ENCODE results near the gene COL9A3. TPM values are rescaled to one million over a fixed set of nuclear protein-coding genes. Genes with fewer than 3 reads are reported as not detected.
A peak's percentile ranks its signal among the peaks of the same experiment; 100 is the strongest.

Gene COL9A3
- total RNA-seq, 4 donors from 2014 or later, result 8.8 to 29.9 (median 14.3) TPM

- no peaks in the 10 kb centered on the region for H3K27me3 ChIP-seq
- H3K4me1 ChIP-seq, result peaks cover 0 to 17% (median 0%) of the 10 kb centered on the region in 3 donors
- no peak overlapping the region for H3K27ac ChIP-seq
- peaks cover 0 to 65% of the 10 kb centered on the region in 2 donors for H3K36me3 ChIP-seq
- no peak for TF ChIP-seq POLR2AphosphoS5 (IDR thresholded peaks at IDR 0.05)
- no peak overlapping the region for H3K4me3 ChIP-seq
- WGBS, 2 donors (ENCODE audit: low coverage in 1 of 2), result 74 to 90% methylated on average over 4 to 6 of the region's 23 CpGs
- ATAC-seq, result no peak
- H3K9me3 ChIP-seq, result no peaks in the 10 kb centered on the region
Measured at GRCh38 chr20:62885896-62886708, 69.3 kb downstream of the COL9A3 start.

DNA sequence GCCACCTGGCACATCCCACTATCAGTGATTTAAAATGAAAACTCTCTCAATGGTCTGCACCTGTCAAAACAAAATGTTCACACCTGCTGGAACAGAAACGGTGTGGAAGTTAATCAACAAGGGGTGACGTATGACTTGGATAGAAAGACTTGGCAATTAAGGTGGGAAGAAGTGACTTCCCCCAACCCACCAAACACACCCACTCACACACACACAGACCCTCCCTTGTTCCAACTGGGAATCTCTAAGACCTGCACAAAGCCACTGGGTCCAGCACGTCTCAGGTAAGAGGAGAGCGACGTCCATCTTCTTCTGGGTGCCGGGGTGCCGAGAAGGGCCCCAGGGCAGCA is 69.8 kb downstream of the COL9A3 start:
- Histone ChIP-seq H3K9me3 (no peaks in the 10 kb centered on the region), H3K4me1 (peaks cover 0 to 17% (median 0%) of the 10 kb centered on the region in 3 donors), H3K4me3 (no peak overlapping the region), H3K36me3 (peaks cover 0 to 65% of the 10 kb centered on the region in 2 donors), H3K27ac (peak overlapping the region in 3 of 4 donors; percentile 32 to 54 (median 34)), H3K27me3 (no peaks in the 10 kb centered on the region)
- no peak for TF ChIP-seq EP300 (IDR thresholded peaks at IDR 0.05)
- TF ChIP-seq POLR2AphosphoS5 (IDR thresholded peaks at IDR 0.05), result no peak
- TF ChIP-seq CTCF (IDR thresholded peaks at IDR 0.05), result no peak
- TF ChIP-seq POLR2A (IDR thresholded peaks at IDR 0.05), result no peak
- 42 to 44% methylated on average over 2 of the region's 7 CpGs for WGBS, 2 donors (ENCODE audit: low coverage in 1 of 2)
- no peak for ATAC-seq

- TF ChIP-seq POLR2AphosphoS5 (IDR thresholded peaks at IDR 0.05) (no peak), CTCF (IDR thresholded peaks at IDR 0.05) (no peak), EP300 (IDR thresholded peaks at IDR 0.05) (no peak)
- H3K9me3 ChIP-seq, result no peaks in the 10 kb centered on the region
- 32 to 46% methylated on average over 2 to 3 of the region's 13 CpGs for WGBS, 2 donors (ENCODE audit: low coverage in 1 of 2)
- H3K36me3 ChIP-seq, result peaks cover 0 to 66% of the 10 kb centered on the region in 2 donors
- no peak overlapping the region for H3K4me3 ChIP-seq
- peak overlapping the region in 3 of 4 donors; percentile 32 to 54 (median 34) for H3K27ac ChIP-seq
- H3K27me3 ChIP-seq, result no peaks in the 10 kb centered on the region
- ATAC-seq, result peak; percentile 82
- peaks cover 0 to 17% (median 0%) of the 10 kb centered on the region in 3 donors for H3K4me1 ChIP-seq
Measured at GRCh38 chr20:62887152-62887859, 70.5 kb downstream of the COL9A3 start.

GRCh38 chr20:62887860-62888239 is 71.0 kb downstream of the COL9A3 start:
- no peaks in the 10 kb centered on the region for H3K27me3 ChIP-seq
- peaks cover 0 to 17% (median 0%) of the 10 kb centered on the region in 3 donors for H3K4me1 ChIP-seq
- no peak for ATAC-seq
- peak overlapping the region in 3 of 4 donors; percentile 13 to 54 (median 32) for H3K27ac ChIP-seq
- H3K4me3 ChIP-seq, result no peak overlapping the region
- H3K9me3 ChIP-seq, result no peaks in the 10 kb centered on the region
- H3K36me3 ChIP-seq, result peaks cover 0 to 72% of the 10 kb centered on the region in 2 donors
- WGBS, 2 donors (ENCODE audit: low coverage in 1 of 2), result 69 to 81% methylated on average over 3 of the region's 7 CpGs
- TF ChIP-seq POLR2AphosphoS5 (IDR thresholded peaks at IDR 0.05) (no peak), POLR2A (IDR thresholded peaks at IDR 0.05) (no peak), EP300 (IDR thresholded peaks at IDR 0.05) (no peak), CTCF (IDR thresholded peaks at IDR 0.05) (no peak)

DNA sequence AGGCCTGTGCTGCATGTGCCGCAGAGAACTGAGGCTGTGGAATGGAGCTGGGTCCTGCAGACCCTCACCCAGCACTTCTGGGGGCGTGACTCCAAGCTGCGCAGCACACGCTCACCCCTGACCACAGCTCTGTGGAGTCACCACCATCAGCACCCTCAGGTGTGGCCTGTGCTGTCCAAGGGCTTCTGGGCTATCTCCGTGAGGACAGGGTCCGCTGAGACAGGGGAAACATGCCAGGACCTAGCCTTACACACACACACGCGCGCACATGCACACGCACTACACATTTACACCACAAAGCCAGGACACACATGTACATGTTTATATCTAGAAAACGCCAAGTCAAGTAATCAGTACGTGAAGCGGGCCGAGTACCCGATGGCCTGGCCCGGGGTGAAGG is 71.6 kb downstream of the COL9A3 start:
- Histone ChIP-seq H3K36me3 (peaks cover 0 to 77% of the 10 kb centered on the region in 2 donors), H3K27me3 (no peaks in the 10 kb centered on the region), H3K9me3 (no peaks in the 10 kb centered on the region), H3K4me3 (no peak overlapping the region), H3K4me1 (peaks cover 0 to 17% (median 0%) of the 10 kb centered on the region in 3 donors), H3K27ac (no peak overlapping the region)
- 93 to 97% methylated on average over 7 to 9 of the region's 16 CpGs for WGBS, 2 donors (ENCODE audit: low coverage in 1 of 2)
- TF ChIP-seq EP300 (IDR thresholded peaks at IDR 0.05) (no peak), POLR2A (IDR thresholded peaks at IDR 0.05) (no peak), POLR2AphosphoS5 (IDR thresholded peaks at IDR 0.05) (no peak), CTCF (IDR thresholded peaks at IDR 0.05) (no peak)
- no peak for ATAC-seq
